GM10248 (cell line): Measurements from ENCODE around the gene MUC20.
"Not testable (repeated sequence)": the region's sequence is repeated elsewhere in the genome, so short reads cannot be mapped to it uniquely, and the experiment has no call there.

Source experiments
- CTCF ChIA-PET: fragments of 300-600 bp; sonication (Branson Sonifier 250); formaldehyde crosslinking; extraction: SDS; loops from one replicate; lab custom pipeline; 2021; ENCODE audit warnings: antibody characterized with exemption; lab: Yijun Ruan, JAX
- POLR2A ChIA-PET: fragments of 350-650 bp; sonication (Branson Sonifier 250); formaldehyde crosslinking; extraction: SDS; loops from one replicate; lab custom pipeline; 2020; ENCODE audit warnings: antibody characterized with exemption; lab: Yijun Ruan, JAX
- DNase-seq: peaks from one replicate; pipeline ENCODE4 v3.0.0; 2012; ENCODE audit errors: extremely low spot score
- CTCF ChIP-seq: IDR thresholded peaks from 2 replicates; pipeline ENCODE4 v1.5.1; 2012; ENCODE audit warnings: mild to moderate bottlenecking, low read depth; ENCODE audit errors: extremely low read depth, missing control alignments, control extremely low read depth

The MUC20 gene

DNA sequence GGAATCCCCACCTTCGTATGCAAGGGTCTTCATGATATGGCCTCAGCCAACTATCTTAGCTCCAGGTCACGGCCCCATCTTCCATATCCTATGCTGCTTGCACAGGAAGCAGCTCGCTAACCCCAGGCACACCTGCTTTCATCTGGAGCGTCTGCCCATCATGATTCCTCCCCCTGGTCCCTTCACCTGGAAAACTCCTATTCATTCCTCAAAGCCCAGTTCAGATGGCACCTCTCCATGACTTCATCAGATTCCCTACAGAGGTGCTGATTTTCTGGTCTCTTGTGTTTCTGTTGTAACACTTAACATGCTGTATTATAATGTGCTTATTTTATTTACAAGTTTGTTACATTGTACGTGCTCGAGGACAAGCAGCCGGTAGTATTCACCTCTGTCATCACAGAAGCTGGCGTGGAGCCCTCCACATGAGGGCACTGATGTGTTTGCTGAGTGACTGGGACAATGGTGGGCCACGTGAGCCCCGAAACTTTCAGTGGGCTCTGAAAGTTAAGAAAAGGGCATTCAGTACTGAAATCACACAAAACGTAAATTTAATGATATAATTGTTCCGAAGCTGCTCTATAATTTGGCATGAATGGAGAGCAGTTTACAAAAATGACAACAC, 16.2 kb downstream of the MUC20 start:
- TF ChIP-seq CTCF = no peak
- POLR2A ChIA-PET = no interaction called here
- DNase-seq = no peak
- CTCF ChIA-PET = interaction anchor here (0.7 to 3.5 kb wide), 7 partner anchors 9 to 230 kb away, joined by 3 to 14 read pairs (median 4); no protein-coding TSS in a partner anchor

- CTCF ChIA-PET = interaction anchor here (0.7 to 3.5 kb wide), 7 partner anchors 9 to 231 kb away, joined by 3 to 14 read pairs (median 4); no protein-coding TSS in a partner anchor
- POLR2A ChIA-PET = interaction anchor here (0.5 kb wide), 1 partner anchor 196 kb away, joined by 3 read pairs; no protein-coding TSS in a partner anchor
Observed at GRCh38 chr3:195737782-195738181, 17.0 kb downstream of the MUC20 start.

DNA sequence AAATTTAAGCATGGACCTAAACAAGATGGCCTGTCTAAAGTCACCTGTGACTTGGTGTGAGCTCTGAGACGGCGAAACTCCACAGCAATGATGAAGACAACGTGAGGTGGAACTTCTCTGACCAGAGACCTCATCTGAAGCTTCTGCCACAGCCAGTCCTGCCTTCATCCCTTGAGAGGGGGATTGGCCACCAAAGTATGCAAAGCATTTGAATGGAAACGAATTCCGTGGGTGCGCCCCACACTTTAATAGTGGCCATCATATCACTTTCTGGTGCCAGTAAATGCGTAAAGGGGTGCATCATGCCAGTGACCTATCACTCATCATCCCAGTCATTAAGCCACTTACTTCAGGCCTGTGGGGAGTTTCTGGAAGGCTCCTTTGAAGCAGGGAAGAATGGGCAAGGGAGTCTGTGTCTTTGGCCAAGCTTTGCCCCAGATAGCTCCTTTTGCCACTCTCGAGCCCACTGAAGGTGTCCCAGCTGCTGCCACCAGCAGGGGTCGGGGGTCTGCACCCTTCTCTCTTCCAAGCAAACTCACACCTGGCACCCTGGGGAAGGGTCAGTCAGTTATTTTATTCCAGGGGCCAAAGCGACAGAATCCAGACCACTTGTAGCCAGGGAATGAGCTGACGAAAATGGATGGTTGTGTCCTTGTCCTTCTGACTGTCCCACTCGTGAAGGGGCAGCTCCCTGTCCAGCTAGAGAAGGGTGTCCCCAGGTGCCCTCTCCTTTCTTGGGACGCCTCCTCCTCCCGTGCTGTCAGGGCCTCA, 17.7 kb downstream of the MUC20 start:
- CTCF ChIA-PET = interaction anchor here (1.0 to 3.5 kb wide), 8 partner anchors 9 to 231 kb away, joined by 3 to 14 read pairs (median 4); no protein-coding TSS in a partner anchor
- TF ChIP-seq CTCF = no peak
- POLR2A ChIA-PET = no interaction called here

More at GRCh38 chr3:195737782-195738181, 17.0 kb downstream of the MUC20 start:
- DNase-seq = not testable (repeated sequence)

GRCh38 chr3:195739561-195740111, 18.9 kb downstream of the MUC20 start:
- CTCF ChIA-PET = interaction anchor here (1.0 to 3.5 kb wide), 7 partner anchors 8 to 175 kb away, joined by 3 to 14 read pairs (median 5); no protein-coding TSS in a partner anchor

More for the DNA sequence above, 17.7 kb downstream of the MUC20 start:
- DNase-seq = no peak

DNA sequence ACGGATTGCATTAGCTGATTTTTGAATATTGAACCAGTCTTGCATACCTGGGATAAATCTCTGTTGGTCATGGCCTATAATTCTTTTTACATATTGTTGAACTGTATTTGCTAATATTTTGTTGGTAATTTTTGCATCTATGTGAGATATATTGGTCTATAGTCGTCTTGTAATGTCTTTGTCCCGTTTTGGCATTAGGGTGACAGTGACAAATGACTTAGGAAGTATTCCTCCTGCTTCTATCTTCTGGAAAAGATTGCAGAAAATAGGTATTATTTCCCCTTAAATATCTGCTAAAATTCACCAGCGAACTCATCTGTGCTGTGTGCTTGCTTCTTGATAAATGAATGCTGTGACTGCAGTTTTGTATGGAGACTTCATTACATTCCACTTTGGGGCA, 23.7 kb downstream of the MUC20 start:
- no peak for DNase-seq
- CTCF ChIA-PET = interaction anchor here (2.5 kb wide), 1 partner anchor 14 kb away, joined by 9 read pairs; no protein-coding TSS in a partner anchor
- POLR2A ChIA-PET = no interaction called here
- no peak for TF ChIP-seq CTCF

More at GRCh38 chr3:195739561-195740111, 18.9 kb downstream of the MUC20 start:
- POLR2A ChIA-PET = no interaction called here
- TF ChIP-seq CTCF = no peak
- DNase-seq = no peak

DNA sequence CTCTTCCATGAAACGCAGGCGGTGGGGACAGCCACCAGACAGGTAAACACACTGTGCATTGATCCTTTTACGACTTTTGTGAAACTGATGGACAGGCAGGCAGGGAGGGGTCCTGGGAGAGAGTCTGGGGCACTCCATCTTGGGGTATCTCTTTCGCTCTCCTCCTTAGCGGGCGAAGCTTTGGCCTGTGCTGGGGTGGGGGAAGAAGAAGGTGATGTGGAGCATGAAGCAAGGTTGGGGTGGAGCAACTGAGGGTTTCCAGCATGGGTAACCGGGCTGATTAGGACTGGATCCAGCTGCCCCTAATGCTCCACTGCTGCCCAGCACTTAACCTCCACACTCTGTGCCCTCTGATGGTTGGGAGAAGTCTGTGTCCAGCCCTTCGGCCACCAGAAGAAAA, 25.6 kb downstream of the MUC20 start:
- POLR2A ChIA-PET = no interaction called here
- CTCF ChIA-PET = interaction anchor here (1.4 to 1.7 kb wide), 2 partner anchors 10 to 38 kb away, joined by 5 read pairs; no protein-coding TSS in a partner anchor
- no peak for DNase-seq
- TF ChIP-seq CTCF = no peak

- DNase-seq = no peak
- CTCF ChIA-PET = interaction anchor here (1.0 to 2.2 kb wide), 5 partner anchors 8 to 125 kb away, joined by 3 to 10 read pairs (median 5); no protein-coding TSS in a partner anchor
- no peak for TF ChIP-seq CTCF
- POLR2A ChIA-PET = no interaction called here
Observed at GRCh38 chr3:195746751-195747150, 26.0 kb downstream of the MUC20 start.
